ENCODE results near the gene OPN4.

GRCh38 chr10:86664341-86665217, 10.2 kb downstream of the OPN4 start:
- TF ChIP-seq CTCF (IDR thresholded peaks at IDR 0.05; ENCODE audit: insufficient read depth, low read depth, low read length) = no peak
- no peak for TF ChIP-seq EZH2 (IDR thresholded peaks at IDR 0.05; ENCODE audit: insufficient read depth, low read length)

All from astrocyte (in vitro differentiated cells and primary cell).